ENCODE data around the gene LRRC47.
"Not testable (repeated sequence)": the region's sequence is repeated elsewhere in the genome, so short reads cannot be mapped to it uniquely, and the experiment has no call there.

Gene LRRC47

DNA sequence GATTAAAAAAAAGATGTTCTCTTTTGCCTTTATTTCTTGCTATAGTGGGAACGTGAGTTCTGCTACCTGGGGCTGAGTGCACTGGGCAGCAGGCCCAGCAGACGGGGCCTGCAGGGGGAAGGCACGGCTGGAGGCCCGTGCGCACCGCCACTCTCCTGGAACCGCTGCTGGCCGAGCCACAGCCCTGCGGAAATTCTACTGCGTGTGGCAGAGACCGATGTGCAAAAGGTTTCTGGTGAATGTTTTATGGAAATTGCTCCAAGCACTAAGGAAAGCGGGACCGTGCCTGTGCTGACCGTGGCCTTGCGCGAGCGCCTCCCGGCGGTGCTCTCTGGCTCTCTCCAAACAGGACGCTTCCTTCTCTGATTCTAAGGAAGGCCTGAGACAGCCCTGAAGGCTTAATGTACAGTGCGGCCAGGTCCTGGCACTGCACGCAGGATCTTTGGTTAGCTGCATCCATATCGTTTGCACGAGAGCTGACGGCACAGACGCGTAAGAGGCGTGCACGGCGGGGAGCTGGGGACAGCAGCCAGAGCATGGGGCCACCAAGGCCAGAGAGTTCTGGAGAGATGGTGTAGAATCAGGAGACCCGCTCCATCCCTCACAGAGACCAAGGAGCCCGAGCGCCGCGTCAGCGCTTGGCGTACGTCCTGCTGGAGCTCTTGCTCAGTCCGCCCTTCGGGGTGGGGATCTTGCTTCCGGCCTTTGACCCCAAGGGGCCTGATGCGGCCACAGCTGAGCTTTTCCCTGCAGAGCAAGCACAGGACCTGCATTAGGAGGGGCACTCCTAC is 18.7 kb upstream of the LRRC47 start:
- DNase-seq (ENCODE audit: low read depth in 2 of 2): no peak

DNA sequence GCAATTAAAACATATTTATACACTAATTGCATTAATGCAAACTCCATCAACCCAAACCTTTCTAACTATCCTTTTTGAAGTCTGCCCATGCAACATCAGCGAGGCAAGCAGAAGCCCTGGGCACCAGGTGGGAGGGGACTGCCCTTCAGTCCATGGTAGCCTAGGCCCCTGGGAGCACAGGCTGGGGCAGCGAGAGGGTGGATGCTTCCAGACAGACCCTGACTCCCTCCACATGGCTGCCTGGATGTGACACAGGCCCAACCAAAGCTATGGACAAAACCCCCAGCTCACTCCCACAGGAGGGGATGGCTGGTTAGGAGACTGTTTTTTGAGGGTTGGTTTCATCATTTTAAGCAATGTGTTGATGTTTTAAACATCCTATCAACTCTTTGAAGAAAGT is 17.8 kb upstream of the LRRC47 start:
- DNase-seq (ENCODE audit: low read depth in 2 of 2): no peak

DNA sequence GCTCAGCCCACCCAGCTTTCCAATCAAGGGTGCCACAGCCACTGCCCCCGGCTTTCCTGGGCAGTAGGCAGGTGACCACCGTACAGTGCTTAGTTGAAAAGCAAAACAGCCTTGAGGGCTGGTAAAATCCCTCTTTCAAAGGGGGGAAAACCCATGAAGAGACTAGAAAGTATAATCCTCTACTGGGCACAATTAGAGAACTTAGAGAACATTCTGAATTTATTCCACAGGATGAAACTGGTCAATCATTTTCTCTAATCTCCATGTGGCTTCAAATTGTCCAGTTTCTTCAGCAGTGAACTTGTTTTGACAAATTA is 15.3 kb upstream of the LRRC47 start:
- DNase-seq (ENCODE audit: low read depth in 2 of 2): no peak

DNA sequence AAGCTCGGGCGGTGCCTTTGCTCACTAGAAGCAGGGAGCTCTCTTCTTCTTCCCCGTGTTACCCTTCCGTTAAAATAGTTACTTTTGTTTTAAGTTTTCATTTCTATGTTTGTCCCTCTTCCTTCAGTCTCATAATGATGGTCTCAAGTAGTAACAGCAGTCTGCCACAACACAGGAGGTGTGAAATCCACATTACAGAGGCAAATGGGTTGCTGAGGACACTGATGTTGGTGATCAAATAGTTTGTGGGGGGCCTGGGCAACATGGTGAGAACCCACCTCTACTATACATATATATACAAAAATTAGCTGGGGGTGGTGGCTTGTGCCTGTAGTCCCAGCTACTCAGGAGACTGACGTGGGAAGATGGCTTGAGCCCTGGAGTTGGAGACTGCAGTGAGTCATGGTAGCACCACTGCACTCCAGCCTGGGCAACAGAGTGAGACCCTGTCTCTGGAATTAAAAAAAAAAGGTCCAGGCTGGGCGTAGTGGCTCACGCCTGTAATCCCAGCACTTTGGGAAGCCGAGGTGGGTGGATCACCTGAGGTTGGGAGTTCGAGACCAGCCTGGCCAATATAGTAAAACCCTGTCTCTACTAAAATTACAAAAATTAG is 14.0 kb upstream of the LRRC47 start:
- DNase-seq (ENCODE audit: low read depth in 2 of 2): not testable (repeated sequence)

DNA sequence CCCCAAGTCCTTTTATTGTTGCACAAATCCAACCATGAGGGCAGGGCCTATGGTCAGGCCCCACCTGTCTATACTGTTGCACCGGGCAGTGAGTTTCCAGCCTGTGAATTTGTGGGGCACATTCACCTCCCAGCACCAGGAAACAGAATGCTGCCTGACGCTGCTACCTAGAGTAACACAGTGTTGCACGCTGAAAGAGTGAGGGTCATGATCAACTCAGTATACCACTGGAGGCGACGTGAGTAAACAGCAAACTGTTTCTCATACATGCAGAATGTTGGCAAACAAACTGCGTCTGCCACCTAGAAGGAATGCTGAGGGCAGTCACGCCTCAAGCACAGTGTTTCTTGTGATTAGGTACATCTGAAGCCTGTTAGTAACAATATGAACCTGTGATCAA is 13.4 kb upstream of the LRRC47 start:
- no peak for DNase-seq (ENCODE audit: low read depth in 2 of 2)

DNA sequence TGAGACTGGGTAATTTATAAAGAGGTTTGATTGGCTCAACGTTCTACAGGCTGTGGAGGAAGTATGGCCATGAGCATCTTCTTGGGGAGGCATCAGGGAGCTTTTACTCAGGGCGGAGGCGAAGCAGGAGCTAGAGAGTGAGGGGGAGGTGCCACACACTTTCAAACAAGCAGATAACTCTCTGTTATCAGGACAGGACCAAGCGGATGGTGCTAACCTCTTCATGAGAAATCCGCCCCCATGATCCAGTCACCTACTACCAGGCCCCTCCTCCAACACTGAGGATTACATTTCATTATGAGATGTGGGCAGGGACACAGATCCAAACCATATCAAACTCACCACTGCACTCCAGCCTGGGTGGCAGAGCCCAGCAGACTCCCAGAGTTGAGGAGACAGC is 11.5 kb upstream of the LRRC47 start:
- no peak for DNase-seq (ENCODE audit: low read depth in 2 of 2)

DNA sequence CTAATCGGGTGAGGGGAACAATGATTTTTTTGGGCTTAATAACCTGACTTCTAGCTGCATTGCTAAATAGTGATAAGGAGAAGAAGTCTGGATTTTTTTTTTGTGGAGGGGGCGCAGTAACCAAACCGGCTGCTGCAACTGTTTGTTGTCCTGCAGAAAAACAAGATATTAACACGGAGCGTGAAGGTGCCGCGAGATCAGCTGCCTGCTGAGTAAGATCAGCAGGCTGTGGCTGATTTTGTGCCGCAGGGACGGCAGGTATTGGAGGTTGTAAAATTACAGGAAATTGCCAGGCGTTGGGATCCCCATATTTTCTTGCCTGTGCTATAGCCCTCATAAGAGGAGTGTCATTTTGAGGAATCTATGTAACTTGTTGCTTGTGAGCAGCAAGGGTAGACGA is 8.7 kb upstream of the LRRC47 start:
- no peak for DNase-seq (ENCODE audit: low read depth in 2 of 2)

DNA sequence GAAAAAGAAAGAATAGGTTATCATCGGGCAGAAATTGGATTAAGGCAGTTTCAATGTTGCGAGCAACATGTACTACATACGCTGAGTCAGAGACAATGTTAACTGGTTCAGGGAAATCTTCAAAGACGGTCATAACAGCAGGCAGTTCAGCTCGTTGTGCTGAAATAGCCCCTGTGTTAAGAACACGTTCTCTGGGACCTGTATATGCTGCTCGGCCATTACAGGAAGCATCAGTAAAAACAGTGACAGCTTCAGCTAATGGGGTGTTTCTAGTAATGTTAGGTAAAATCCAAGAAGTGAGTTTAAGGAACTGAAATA is 8.3 kb upstream of the LRRC47 start:
- not testable (repeated sequence) for DNase-seq (ENCODE audit: low read depth in 2 of 2)

DNA sequence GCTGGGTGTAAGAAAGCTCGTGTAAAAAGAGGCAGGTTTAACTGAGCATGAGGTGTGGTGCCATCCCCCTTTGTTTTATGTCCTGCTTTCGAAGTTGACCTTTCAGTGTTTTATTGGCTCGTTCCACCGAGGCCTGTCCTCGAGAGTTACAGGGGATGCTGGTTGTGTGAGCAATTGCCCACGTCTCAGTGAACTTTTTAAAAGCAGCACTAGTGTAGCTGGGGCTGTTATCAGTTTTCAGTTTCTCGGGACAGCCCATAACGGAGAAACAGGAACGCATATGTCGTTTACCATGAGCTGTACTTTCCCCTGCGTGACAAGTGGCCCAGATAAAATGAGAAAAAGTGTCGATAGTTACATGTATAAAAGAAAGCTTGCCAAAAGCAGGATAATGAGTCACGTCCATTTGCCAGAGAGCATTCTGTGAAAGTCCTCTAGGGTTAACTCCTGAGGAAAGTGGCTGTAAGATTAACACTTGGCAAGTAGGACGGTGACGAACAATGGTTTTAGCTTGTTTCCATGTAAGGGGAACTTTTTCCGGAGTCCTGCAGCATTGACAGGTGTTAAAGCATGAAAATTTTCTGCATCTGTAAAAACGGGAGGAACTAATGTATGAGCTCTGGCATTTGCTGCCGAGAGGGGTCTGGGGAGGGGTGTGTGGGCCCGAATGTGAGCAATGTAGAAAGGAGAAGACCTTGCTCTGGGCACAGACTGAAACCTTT is 7.8 kb upstream of the LRRC47 start:
- DNase-seq (ENCODE audit: low read depth in 2 of 2): no peak

DNA sequence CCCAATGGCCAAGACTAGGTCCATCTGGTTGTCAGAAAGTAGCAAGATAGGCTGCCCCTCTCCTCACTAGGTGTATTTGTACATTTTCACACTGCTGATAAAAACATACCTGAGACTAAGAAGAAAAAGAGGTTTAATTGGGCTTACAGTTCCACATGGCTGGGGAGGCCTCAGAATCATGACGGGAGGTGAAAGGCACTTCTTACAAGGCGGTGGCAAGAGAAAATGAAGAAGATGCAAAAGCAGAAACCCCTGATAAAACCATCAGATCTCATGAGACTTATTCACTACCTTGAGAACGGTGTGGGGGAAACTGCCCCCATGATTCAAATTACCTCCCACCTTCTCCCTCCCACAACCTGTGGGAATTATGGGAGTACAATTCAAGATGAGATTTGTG is 4.5 kb upstream of the LRRC47 start:
- not testable (repeated sequence) for DNase-seq (ENCODE audit: low read depth in 2 of 2)

DNA sequence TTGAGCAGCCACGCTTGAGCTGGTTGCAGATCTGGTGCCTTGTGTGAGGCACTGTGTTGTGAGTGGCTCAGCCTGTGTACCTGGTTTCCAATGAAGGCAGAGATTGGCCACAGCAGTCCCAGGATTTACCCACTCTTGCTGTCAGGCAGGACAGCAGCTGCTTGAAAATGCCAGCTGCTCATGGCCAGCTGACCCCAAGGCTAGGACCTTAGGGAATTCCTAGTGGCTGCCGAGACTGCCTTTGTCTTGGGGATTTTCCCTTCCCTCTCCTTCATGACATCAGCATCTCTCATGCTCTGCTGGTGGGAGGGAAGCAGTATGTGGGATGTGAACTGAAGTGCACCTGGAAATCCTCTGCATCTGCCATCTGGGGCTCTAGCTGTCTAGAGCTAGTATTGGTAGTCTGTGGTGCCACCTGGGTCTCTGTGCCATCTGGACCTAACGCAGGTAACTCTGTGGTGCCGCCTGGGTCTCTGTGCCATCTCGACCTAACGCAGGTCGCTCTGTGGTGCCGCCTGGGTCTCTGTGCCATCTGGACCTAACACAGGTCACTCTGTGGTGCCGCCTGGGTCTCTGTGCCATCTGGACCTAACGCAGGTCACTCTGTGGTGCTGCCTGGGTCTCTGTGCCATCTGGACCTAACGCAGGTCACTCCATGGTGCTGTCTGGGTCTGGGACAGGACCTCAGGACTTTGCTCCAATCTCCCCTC is 3.8 kb upstream of the LRRC47 start:
- no peak for DNase-seq (ENCODE audit: low read depth in 2 of 2)

DNA sequence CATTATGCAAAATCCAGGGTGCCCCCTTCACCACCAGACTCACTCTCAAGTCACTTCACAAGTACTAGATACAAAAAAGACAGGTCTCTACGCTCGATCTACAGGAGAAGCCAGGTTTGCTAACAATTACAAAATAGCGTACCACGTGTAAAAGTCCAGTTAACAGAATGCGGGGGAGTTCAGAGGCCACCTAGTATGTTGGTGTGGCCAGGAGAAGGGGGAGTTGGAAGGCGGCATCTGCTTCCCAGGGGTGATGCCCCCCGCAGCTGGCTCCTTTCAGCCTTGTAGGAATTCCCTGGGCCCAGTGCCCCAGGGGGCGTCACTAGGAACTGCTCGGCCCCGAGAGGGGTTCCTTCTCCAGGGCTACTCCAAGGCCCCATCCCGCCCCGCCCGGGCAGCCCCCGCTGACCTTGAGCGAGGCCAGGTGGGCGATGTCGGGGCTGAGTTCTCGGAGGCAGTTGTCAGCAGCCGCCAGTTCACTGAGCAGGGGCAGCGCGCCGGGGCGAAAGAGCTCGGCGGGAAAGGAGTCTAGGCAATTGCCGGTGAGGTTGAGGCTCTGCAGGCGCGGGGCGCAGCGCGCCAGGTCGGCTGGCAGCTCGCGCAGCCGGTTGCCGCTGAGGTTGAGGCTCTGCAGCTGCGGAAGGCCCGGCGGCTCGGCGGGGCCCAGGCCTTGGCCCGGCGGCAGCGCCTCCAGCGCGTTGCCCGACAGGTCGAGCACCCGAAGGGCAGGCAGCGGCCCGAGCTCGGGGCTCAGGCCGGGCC is 664 bp downstream of the LRRC47 start:
- DNase-seq (ENCODE audit: low read depth in 2 of 2): no peak

DNA sequence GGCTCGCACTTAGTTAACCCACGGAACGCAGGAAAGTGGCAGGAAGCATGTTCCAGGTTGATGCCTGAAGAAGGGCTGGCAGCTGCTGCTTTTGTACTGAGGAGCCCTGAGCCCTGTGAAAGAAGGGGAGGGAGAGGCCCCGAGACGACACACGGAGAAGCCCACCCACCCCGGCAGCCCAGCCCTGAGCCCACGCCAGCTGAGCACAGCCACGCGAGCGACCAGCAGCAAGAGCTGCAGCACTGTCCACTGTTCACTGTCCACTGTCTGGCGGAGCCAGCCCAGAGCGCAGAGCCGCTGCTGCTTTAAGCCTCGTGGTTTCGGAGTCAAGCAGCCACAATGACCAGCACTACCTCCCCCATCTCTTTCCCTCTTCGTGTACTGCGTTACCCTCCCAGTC is 5.3 kb downstream of the LRRC47 start:
- DNase-seq (ENCODE audit: low read depth in 2 of 2): no peak

DNA sequence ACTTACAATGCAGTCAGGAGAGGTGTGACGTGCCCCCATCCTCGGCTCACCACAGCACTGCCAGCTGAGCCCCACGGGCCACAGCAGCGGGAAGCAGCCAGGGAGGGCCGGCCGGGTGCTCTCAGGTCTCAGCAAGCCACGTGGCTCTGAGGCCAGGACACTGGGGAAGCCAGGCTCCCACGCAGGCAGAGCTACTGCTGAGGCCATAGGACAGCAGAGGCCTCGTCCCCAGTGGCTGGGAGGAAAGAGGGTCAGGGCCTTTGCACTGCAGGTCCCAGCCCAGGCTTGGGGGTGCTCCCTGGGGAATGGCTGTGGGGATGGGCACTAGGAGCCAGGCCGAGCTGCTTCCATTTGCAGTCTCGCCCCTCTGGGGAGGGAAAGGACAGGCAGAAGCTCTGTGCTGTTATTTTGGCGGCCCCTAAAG is 5.8 kb downstream of the LRRC47 start:
- DNase-seq (ENCODE audit: low read depth in 2 of 2): no peak

DNA sequence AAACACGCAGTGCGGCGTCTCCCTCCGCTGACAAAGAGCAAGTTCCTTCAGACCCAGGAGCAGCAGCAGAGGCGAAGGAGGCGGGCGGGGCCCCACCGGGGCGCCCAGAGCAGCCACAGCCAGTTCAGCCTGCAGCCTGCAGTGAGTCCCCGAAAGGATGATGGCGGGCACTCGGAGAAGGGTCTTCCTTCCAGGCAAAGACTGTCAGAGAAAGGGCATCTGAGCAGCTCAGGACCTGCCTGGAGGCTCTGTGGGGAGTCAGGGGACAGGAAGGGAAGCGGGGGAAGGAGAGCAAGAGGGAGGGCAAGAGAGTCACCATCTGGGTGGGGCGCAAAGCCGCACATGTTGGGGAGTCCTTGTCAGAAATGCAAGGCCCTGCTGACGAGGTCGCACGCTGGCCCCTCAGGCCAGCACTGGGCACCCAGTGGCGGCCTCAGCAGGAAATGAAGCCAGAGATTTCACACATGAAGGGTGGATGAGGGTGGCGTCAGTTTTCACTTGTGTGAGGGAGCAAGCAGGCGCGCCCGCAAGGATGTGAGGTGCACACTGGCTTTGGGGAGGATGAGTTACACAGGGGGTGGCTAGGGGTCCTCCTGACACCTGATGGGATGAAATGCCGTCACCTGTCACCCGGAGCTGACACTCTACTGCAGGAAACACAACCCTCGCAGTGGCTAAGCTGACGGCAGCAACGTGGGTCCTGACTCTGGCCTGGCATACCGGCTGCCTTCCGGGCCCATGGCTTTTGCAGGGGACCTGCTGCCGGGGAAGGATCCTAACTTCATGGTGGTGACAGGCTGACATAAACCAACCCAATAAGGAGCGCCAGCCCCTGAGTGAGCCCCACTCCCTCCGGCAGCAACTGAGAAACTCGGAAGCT is 6.6 kb downstream of the LRRC47 start:
- no peak for DNase-seq (ENCODE audit: low read depth in 2 of 2)

DNA sequence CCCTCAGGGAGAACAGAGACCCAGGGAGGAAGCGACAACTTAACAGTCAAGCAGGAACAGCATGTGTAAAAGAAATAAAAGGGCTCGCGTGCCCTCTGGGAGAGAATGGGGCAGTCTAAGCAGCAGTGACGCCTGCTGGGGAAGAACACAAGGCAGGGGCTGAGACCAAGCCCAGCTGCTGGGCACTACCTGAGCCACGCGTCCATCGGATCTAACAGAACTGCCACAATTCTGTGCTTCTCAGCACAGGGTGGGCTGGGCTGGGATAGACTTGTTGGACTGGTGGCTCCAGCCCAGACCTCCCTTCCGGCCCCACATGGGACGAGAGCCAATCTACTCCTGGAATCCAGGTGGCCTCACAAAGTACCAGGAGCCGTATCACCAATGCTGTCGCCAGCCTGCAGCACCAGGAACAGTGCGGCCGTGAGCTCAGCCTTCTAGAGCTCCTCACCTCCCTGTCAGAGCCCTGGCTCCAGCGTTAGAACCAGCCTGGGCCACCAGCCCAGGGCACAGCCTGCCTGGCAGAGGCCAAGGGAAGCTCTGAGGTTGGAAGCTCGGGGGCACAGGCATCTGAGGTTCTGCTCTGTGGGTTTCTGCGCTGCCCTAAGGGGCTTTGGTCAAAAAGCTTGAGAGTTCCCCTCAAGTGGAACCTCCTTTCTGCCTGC is 7.4 kb downstream of the LRRC47 start:
- DNase-seq (ENCODE audit: low read depth in 2 of 2): no peak

DNA sequence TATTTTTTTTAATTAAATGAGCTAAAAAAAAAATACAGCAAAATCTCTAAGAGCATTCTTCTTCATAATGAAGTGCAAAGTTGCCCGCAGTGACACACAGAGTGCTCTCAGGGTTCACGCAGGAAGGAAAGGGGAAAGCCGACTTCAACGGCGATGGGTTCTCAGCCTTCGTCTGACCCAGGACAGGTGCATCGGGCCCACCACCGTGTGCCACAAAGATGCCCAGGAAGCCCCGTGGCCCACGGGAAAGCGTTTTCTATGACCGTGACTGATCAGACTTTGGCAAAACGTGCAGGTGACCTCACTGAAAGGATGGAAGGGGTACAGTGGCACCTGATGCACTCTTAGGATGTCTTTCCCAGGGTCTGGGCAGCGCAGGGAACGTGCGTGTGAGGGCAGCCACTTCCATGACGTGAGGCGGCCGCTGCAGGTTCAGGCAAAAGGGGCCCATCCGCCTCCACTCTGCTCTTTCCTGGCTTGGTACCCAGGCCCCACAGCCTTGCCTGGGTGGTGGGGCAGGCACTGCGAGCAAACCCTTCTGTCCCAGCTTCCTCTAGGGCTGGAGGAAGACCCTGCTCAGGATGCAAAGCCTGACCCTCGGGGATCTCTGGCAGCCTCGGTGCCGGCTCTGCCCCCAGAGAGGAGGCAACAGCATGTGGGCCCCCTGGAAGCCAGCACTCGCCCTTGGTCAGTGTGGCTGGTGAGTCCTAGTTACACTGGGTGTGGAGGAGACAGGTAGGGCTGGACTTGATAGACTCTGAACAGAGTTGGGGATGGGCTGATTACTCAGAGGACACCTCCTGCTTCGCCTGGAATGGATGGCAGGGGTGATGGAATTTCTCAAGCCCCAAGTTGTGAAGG is 8.3 kb downstream of the LRRC47 start:
- DNase-seq (ENCODE audit: low read depth in 2 of 2): no peak

DNA sequence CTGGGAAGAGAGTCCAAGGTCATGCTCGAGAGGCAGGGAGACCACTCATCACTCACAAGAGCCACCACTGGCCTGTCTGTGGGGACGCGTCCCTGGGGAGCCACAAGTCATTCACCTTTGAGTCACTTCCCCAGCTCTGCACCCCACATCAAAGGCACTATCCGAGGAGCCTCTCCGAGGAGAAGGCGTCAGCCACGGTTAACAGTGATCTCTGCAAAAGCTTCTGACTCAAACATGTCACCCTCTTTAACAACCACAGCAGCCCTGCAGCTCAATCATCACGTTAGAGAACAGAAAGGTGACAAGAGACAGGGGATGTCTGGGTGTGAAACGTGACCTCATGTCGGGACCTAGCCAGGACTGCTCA is 9.0 kb downstream of the LRRC47 start:
- no peak for DNase-seq (ENCODE audit: low read depth in 2 of 2)
